DOHH2 (cell line): ENCODE measurements around the gene SBNO2.

Source experiments
- H3F3A ChIP-seq: fragments of 200-600 bp; sonication (generic), shearing (Covaris generic); 2 replicates; pipeline ENCODE4 v1.6.0; 2016; ENCODE audit warnings: antibody characterized with exemption, mild to moderate bottlenecking; ENCODE audit not compliant: control insufficient read depth, insufficient read depth
- H3K27ac ChIP-seq: fragments of 200-600 bp; sonication (generic); 2 replicates; pipeline ENCODE4 v1.5.1; 2014; ENCODE audit warnings: low read depth, mild to moderate bottlenecking, low read length, moderate library complexity
- H3K27me3 ChIP-seq: fragments of 200-600 bp; sonication (generic); 2 replicates; pipeline ENCODE4 v1.6.1; 2014; ENCODE audit warnings: mild to moderate bottlenecking, low read length, mixed read lengths; ENCODE audit not compliant: control insufficient read depth
- H3K36me3 ChIP-seq: fragments of 200-600 bp; sonication (generic); 2 replicates; pipeline ENCODE4 v1.6.1; 2014; ENCODE audit warnings: mild to moderate bottlenecking, low read length, moderate library complexity, mixed read lengths; ENCODE audit not compliant: control insufficient read depth
- H3K4me1 ChIP-seq: fragments of 200-600 bp; sonication (generic); 2 replicates; pipeline ENCODE4 v1.6.1; 2014; ENCODE audit warnings: mild to moderate bottlenecking, low read length, mixed read lengths; ENCODE audit not compliant: control insufficient read depth
- H3K4me2 ChIP-seq: fragments of 200-600 bp; sonication (generic); 2 replicates; pipeline ENCODE4 v1.6.0; 2014; ENCODE audit warnings: mild to moderate bottlenecking, low read length, moderate library complexity
- H3K4me3 ChIP-seq: fragments of 200-600 bp; sonication (generic); 2 replicates; pipeline ENCODE4 v1.5.1; 2014; ENCODE audit warnings: mild to moderate bottlenecking, low read length, mixed read lengths
- H3K79me2 ChIP-seq: fragments of 200-600 bp; sonication (generic); 2 replicates; pipeline ENCODE4 v1.6.1; 2014; ENCODE audit warnings: mild to moderate bottlenecking, low read length, mixed read lengths; ENCODE audit not compliant: control insufficient read depth
- H3K9me2 ChIP-seq: fragments of 200-600 bp; sonication (generic); replicated peaks from 2 replicates; pipeline ENCODE4 v1.6.1; 2014; ENCODE audit warnings: mild to moderate bottlenecking, low read length, mixed read lengths; ENCODE audit not compliant: control insufficient read depth
- H3K9me3 ChIP-seq: fragments of 200-600 bp; sonication (generic); 2 replicates; pipeline ENCODE4 v1.6.1; 2014; ENCODE audit warnings: antibody characterized with exemption, low read length, mixed read lengths; ENCODE audit not compliant: control insufficient read depth, insufficient read depth
- H4K20me1 ChIP-seq: fragments of 200-600 bp; sonication (generic); 2 replicates; pipeline ENCODE4 v1.6.0; 2014; ENCODE audit warnings: low read depth, mild to moderate bottlenecking, antibody characterized with exemption, low read length, moderate library complexity; ENCODE audit not compliant: control insufficient read depth, insufficient read depth
- CTCF ChIP-seq: fragments of 200-600 bp; sonication (generic); IDR thresholded peaks from one replicate; pipeline ENCODE4 v1.5.1; 2014; ENCODE audit warnings: antibody characterized with exemption, mild to moderate bottlenecking, low read depth, low read length; ENCODE audit not compliant: poor library complexity, severe bottlenecking
- EZH2phosphoT487 ChIP-seq: fragments of 200-600 bp; sonication (generic); IDR thresholded peaks from 2 replicates; pipeline ENCODE4 v1.6.1; 2017; ENCODE audit warnings: borderline replicate concordance, mild to moderate bottlenecking, antibody characterized with exemption, low read length, moderate library complexity, mixed read lengths

Gene SBNO2

GRCh38 chr19:1149259-1150045, 24.6 kb downstream of the SBNO2 start:
- H3K27ac ChIP-seq = no peak overlapping the region
- H3K4me3 ChIP-seq = no peak overlapping the region
- H3K9me3 ChIP-seq = no peaks in the 10 kb centered on the region
- no peaks in the 10 kb centered on the region for H3F3A ChIP-seq
- no peaks in the 10 kb centered on the region for H3K9me2 ChIP-seq
- H4K20me1 ChIP-seq = no peaks in the 10 kb centered on the region
- H3K36me3 ChIP-seq = no peaks in the 10 kb centered on the region; the same call in 1 of the 2 replicates
- H3K4me2 ChIP-seq = no peak overlapping the region
- no peaks in the 10 kb centered on the region for H3K4me1 ChIP-seq
- no peaks in the 10 kb centered on the region for H3K79me2 ChIP-seq
- H3K27me3 ChIP-seq = no peaks in the 10 kb centered on the region
- TF ChIP-seq EZH2phosphoT487 (no peak), CTCF (no peak)

GRCh38 chr19:1147934-1148549, 26.0 kb downstream of the SBNO2 start:
- Histone ChIP-seq H3F3A (no peaks in the 10 kb centered on the region), H3K9me2 (no peaks in the 10 kb centered on the region), H3K4me2 (no peak overlapping the region), H3K36me3 (peaks cover 3% of the 10 kb centered on the region), H3K4me3 (no peak overlapping the region), H3K27ac (no peak overlapping the region), H4K20me1 (no peaks in the 10 kb centered on the region), H3K79me2 (no peaks in the 10 kb centered on the region), H3K4me1 (no peaks in the 10 kb centered on the region), H3K27me3 (no peaks in the 10 kb centered on the region), H3K9me3 (no peaks in the 10 kb centered on the region)
- TF ChIP-seq CTCF = no peak
- TF ChIP-seq EZH2phosphoT487 = no peak

GRCh38 chr19:1146858-1147780, 26.9 kb downstream of the SBNO2 start:
- Histone ChIP-seq H3K27me3 (no peaks in the 10 kb centered on the region), H3K9me2 (no peaks in the 10 kb centered on the region), H3K79me2 (no peaks in the 10 kb centered on the region), H3F3A (no peaks in the 10 kb centered on the region), H3K27ac (no peak overlapping the region), H4K20me1 (no peaks in the 10 kb centered on the region), H3K4me1 (no peaks in the 10 kb centered on the region), H3K9me3 (no peaks in the 10 kb centered on the region), H3K36me3 (peaks cover 6% of the 10 kb centered on the region), H3K4me2 (no peak overlapping the region), H3K4me3 (no peak overlapping the region)
- TF ChIP-seq EZH2phosphoT487 (no peak), CTCF (no peak)
